Heart left ventricle (tissue), 13 donors: ENCODE measurements around the gene AGO4.

Experiments used
- CTCF ChIP-seq, 12 donors: fragments of 200-600 bp; sonication (generic) in 4 of 12; IDR thresholded peaks; one replicate each; pipeline versions ENCODE4 v1.5.0 to v1.8.0; 2018 to 2022; ENCODE audit warnings: antibody characterized with exemption in 12 of 12, mild to moderate bottlenecking in 5 of 12
- POLR2A ChIP-seq, 2 donors: fragments of 450-650 bp; IDR thresholded peaks; one replicate each; pipeline ENCODE4 v1.6.1; 2017; ENCODE audit warnings: antibody characterized with exemption in 2 of 2, mild to moderate bottlenecking in 2 of 2, moderate library complexity in 2 of 2
- donor health status: ischemic (EF 13 %, LVEDD 7.1; RV severe dilation, severe dysfunction).
- donor health status: DM: no; HTN: yes; CAD: no.
- donor health status: DM: no; HTN: no; CAD: no.
- donor health status: ischemic (EF 25% LVEDD 6.9; RV normal size, moderate dysfunction).
- donor health status: ischemic (EF 25% LVEDD 5.7; RV mildly dilated, moderate dysfunction).
- donor health status: ischemic (EF 35%, LVEDD 5.7; RV mildly dilated, moderate dysfunction).
- donor health status: nonischemic (EF 11% LVEDD 7.7; RV severe dilation, severe dysfunction).
- donor health status: DM: yes; HTN: yes; CAD: no.
- donor health status: PGD.
- donor health status: ischemic (EF 29% LVEDD 5.4; RV normal size, mild dysfunction).
- donor health status: nonischemic (EF 23%, LVEDD 6.1; RV moderate dilation, normal function).

- TF ChIP-seq CTCF (IDR thresholded peaks at IDR 0.05) (no peak), POLR2A (IDR thresholded peaks at IDR 0.05) (no peak)
Observed at GRCh38 chr1:35899941-35900340, 92.1 kb downstream of the AGO4 start.
